A673 (cell line): Measurements from ENCODE around the gene CNTN1. TPM values are rescaled to one million over a fixed set of nuclear protein-coding genes. Genes with fewer than 3 reads are reported as not detected.
A peak's percentile ranks its signal among the peaks of the same experiment; 100 is the strongest.

Experiments used
- BruUV-seq: library from RNA; stranded (reverse); fragments of 400-500 nt; replicated peaks from 2 replicates; lab custom pipeline; 2021; lab: Mats Ljungman, UMichigan
- CTCF ChIA-PET: fragments of 300-600 bp; sonication (Branson Sonifier 250); formaldehyde crosslinking; loops from one replicate; lab custom pipeline; 2022; ENCODE audit warnings: antibody characterized with exemption; lab: Charles Lee
- POLR2A ChIA-PET: fragments of 300-600 bp; sonication (Branson Sonifier 250); formaldehyde crosslinking; loops from one replicate; lab custom pipeline; 2022; ENCODE audit warnings: antibody characterized with exemption; ENCODE audit not compliant: low non-redundant PET; lab: Charles Lee
- DNase-seq: peaks from one replicate; pipeline ENCODE4 v3.0.0-alpha.2; 2015; ENCODE audit warnings: low spot score
- H3K27ac ChIP-seq: fragments of 200-600 bp; sonication (generic); 2 replicates; pipeline ENCODE4 v1.5.1; 2016; ENCODE audit warnings: mixed run types, low read depth, mild to moderate bottlenecking, mixed read lengths, antibody characterized with exemption, low read length; ENCODE audit not compliant: poor library complexity, severe bottlenecking
- H3K27me3 ChIP-seq: fragments of 200-600 bp; sonication (generic); replicated peaks from 2 replicates; pipeline ENCODE4 v1.6.1; 2017; ENCODE audit warnings: mixed run types, low read depth, mild to moderate bottlenecking, mixed read lengths, antibody characterized with exemption, low read length; ENCODE audit not compliant: insufficient read depth, poor library complexity
- H3K36me3 ChIP-seq: fragments of 200-600 bp; sonication (generic); 2 replicates; pipeline ENCODE4 v1.6.1; 2016; ENCODE audit warnings: mixed run types, mild to moderate bottlenecking, mixed read lengths, antibody characterized with exemption, low read length; ENCODE audit not compliant: insufficient read depth, poor library complexity, severe bottlenecking
- H3K4me1 ChIP-seq: fragments of 200-600 bp; sonication (generic); 2 replicates; pipeline ENCODE4 v1.6.1; 2017; ENCODE audit warnings: mixed run types, mild to moderate bottlenecking, mixed read lengths, antibody characterized with exemption, low read length; ENCODE audit not compliant: insufficient read depth, poor library complexity, severe bottlenecking
- H3K4me3 ChIP-seq: fragments of 200-600 bp; sonication (generic); 2 replicates; pipeline ENCODE4 v1.5.1; 2016; ENCODE audit warnings: low read depth, mixed run types, mild to moderate bottlenecking, mixed read lengths, low read length; ENCODE audit not compliant: poor library complexity, severe bottlenecking
- H3K9me3 ChIP-seq: fragments of 200-600 bp; sonication (generic); 2 replicates; pipeline ENCODE4 v1.6.1; 2016; ENCODE audit warnings: mixed run types, low read depth, mild to moderate bottlenecking, mixed read lengths, antibody characterized with exemption, low read length; ENCODE audit not compliant: poor library complexity, severe bottlenecking
- EZH2 ChIP-seq: fragments of 200-600 bp; sonication (generic); IDR thresholded peaks from 2 replicates; pipeline ENCODE4 v1.6.1; 2017; ENCODE audit warnings: borderline replicate concordance, low read depth, mild to moderate bottlenecking, mixed read lengths, antibody characterized with exemption, low read length; ENCODE audit not compliant: poor library complexity, severe bottlenecking
- intact Hi-C: fragments of 100-400 bp; cut with micrococcal nuclease; formaldehyde crosslinking; loops from one replicate; pipeline ENCODE4 v1.10.0; 2022; ENCODE audit not compliant: unreplicated experiment
- total RNA-seq: library from RNA; stranded (reverse); gene quantifications from 2 replicates; pipeline ENCODE4 v1.2.3, GENCODE V29; 2021
- TF ChIP-seq, protein P1 (sequence below): fragments of 300-800, 200-600 bp; sonication (generic); conservative IDR thresholded peaks from 2 replicates; pipeline ENCODE4 v1.5.1; 2017; ENCODE audit warnings: low read depth, mild to moderate bottlenecking, antibody characterized with exemption, low read length, moderate library complexity, mixed read lengths

CNTN1 gene
- total RNA-seq, 1 experiment from 2014 or later = 0.90 TPM

DNA sequence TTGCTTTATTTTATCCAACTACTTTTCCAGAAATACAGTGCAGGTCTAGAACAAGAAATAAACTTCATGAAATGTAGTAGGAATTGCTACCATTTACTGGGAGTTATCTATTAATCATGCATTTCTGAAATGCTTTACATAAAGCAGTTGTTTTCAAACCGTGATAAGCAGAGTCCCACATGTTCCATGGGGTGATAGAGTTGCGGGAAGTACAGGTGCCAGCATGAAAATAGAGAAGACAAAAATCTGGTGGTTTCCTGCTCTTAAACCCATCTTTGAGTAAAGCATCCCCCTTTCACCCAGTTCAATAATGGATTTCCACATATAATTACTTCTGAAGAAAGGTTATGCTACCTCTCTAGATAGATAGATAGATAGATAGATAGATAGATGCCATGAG, 372.2 kb downstream of the CNTN1 start:
- ChIA-PET CTCF (no interaction called here), POLR2A (no interaction called here)
- H3K36me3 ChIP-seq = no peaks in the 10 kb centered on the region
- H3K27ac ChIP-seq = no peak overlapping the region
- H3K9me3 ChIP-seq = no peaks in the 10 kb centered on the region
- no peak for TF ChIP-seq EZH2
- TF ChIP-seq, protein P1, sequence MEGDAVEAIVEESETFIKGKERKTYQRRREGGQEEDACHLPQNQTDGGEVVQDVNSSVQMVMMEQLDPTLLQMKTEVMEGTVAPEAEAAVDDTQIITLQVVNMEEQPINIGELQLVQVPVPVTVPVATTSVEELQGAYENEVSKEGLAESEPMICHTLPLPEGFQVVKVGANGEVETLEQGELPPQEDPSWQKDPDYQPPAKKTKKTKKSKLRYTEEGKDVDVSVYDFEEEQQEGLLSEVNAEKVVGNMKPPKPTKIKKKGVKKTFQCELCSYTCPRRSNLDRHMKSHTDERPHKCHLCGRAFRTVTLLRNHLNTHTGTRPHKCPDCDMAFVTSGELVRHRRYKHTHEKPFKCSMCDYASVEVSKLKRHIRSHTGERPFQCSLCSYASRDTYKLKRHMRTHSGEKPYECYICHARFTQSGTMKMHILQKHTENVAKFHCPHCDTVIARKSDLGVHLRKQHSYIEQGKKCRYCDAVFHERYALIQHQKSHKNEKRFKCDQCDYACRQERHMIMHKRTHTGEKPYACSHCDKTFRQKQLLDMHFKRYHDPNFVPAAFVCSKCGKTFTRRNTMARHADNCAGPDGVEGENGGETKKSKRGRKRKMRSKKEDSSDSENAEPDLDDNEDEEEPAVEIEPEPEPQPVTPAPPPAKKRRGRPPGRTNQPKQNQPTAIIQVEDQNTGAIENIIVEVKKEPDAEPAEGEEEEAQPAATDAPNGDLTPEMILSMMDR = no peak
- H3K4me1 ChIP-seq = no peaks in the 10 kb centered on the region
- BruUV-seq = no TSS peak
- DNase-seq = no peak
- no peaks in the 10 kb centered on the region for H3K27me3 ChIP-seq
- H3K4me3 ChIP-seq = no peak overlapping the region
- intact Hi-C loops = no loop called here

- Histone ChIP-seq H3K4me1 (peaks cover 5% of the 10 kb centered on the region), H3K36me3 (no peaks in the 10 kb centered on the region), H3K9me3 (no peaks in the 10 kb centered on the region), H3K27ac (no peak overlapping the region), H3K4me3 (no peak overlapping the region), H3K27me3 (no peaks in the 10 kb centered on the region)
- intact Hi-C loops = no loop called here
- no TSS peak for BruUV-seq
- CTCF ChIA-PET = no interaction called here
- POLR2A ChIA-PET = no interaction called here
- TF ChIP-seq, protein P1 = no peak
- no peak for TF ChIP-seq EZH2
- no peak for DNase-seq
Measured at GRCh38 chr12:41067941-41068645, 375.9 kb downstream of the CNTN1 start.

DNA sequence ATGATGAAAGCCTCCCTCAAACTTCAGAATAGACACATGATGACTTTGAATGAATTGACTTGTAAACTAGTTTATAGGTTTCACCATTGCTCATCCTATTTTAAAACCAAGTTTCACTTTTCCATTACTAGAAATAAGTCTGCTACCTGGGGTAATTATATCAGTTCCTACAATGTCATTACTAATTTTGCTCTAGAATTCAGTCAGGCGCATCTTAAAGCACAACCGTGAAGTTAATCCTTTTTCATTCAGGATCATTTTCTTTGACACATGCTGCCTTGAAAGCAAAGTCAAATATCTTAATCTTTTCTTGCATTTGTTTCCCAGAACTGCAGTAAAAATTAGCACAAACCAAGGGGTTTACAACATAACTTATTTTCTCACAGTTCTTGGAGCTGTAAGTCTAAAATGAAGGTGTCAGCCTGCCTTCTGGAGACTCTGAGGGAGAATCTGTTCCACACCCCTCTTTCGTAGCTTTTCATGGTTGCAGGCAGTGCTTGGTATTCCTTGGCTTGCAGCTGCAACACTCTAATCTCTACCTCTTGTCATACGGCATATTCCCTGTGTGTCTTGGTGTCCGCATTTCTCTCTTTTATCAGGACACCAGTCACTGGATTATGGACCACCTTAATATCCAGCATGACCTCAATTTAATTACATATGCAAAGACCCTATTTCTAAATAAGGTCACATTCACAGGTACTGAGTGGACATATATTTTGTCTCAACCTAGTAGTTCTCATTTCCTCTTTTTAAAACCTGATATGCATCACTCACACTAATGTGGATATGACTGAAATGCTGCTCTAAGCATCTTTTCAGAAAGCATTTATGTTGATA, 381.6 kb downstream of the CNTN1 start:
- intact Hi-C loops = no loop called here
- peak; percentile 30 for DNase-seq
- TF ChIP-seq EZH2 = no peak
- TF ChIP-seq, protein P1 = no peak
- Histone ChIP-seq H3K4me3 (no peak overlapping the region), H3K36me3 (no peaks in the 10 kb centered on the region), H3K4me1 (peaks cover 23% of the 10 kb centered on the region), H3K9me3 (no peaks in the 10 kb centered on the region), H3K27ac (no peak overlapping the region), H3K27me3 (no peaks in the 10 kb centered on the region)
- no TSS peak for BruUV-seq
- ChIA-PET POLR2A (no interaction called here), CTCF (no interaction called here)
